Fibroblast of lung (primary cell): ENCODE measurements around the gene POLR2M. TPM values are rescaled to one million over a fixed set of nuclear protein-coding genes. Genes with fewer than 3 reads are reported as not detected.

Source experiments
- DNase-seq, 2 donors: peaks; one replicate each; pipeline versions ENCODE4 v3.0.0 to v3.0.0-alpha.2; 2010; ENCODE audit warnings: low read depth in 2 of 2
- H2AFZ ChIP-seq: 2 replicates; pipeline ENCODE4 v1.5.1; 2012; ENCODE audit warnings: low read length, control low read depth, inconsistent platforms
- H3K27ac ChIP-seq: 2 replicates; pipeline ENCODE4 v1.5.1; 2011; ENCODE audit warnings: low read length, control low read depth; ENCODE audit not compliant: insufficient read depth
- H3K27me3 ChIP-seq: 2 replicates; pipeline ENCODE4 v1.5.1; 2011; ENCODE audit warnings: mild to moderate bottlenecking, low read length; ENCODE audit not compliant: control insufficient read depth, insufficient read depth
- H3K36me3 ChIP-seq: 2 replicates; pipeline ENCODE4 v1.5.1; 2011; ENCODE audit warnings: low read length; ENCODE audit not compliant: control insufficient read depth, insufficient read depth
- H3K4me1 ChIP-seq: 2 replicates; pipeline ENCODE4 v1.5.1; 2011; ENCODE audit warnings: low read length; ENCODE audit not compliant: control insufficient read depth, insufficient read depth; ENCODE audit errors: extremely low read depth
- H3K4me2 ChIP-seq: 2 replicates; pipeline ENCODE4 v1.5.1; 2011; ENCODE audit warnings: low read length, control low read depth; ENCODE audit not compliant: insufficient read depth; ENCODE audit errors: extremely low read depth
- H3K4me3 ChIP-seq, 4 experiments: fragments of 200-600 bp in 1 of 4; sonication (generic) in 1 of 4; replicated peaks in 1 of 4; 2 replicates each; pipeline ENCODE4 v1.5.1; 2011 to 2016; ENCODE audit warnings: low read length in 4 of 4, low read depth in 3 of 4, mild to moderate bottlenecking in 3 of 4, control low read depth in 2 of 4, inconsistent platforms in 1 of 4, mixed read lengths in 1 of 4; ENCODE audit not compliant: insufficient read depth in 1 of 4; ENCODE audit errors: control extremely low read depth in 1 of 4
- H3K79me2 ChIP-seq: 2 replicates; pipeline ENCODE4 v1.5.1; 2012; ENCODE audit warnings: mild to moderate bottlenecking, low read length, inconsistent platforms; ENCODE audit not compliant: control insufficient read depth, insufficient read depth
- H3K9ac ChIP-seq: 2 replicates; pipeline ENCODE4 v1.5.1; 2011; ENCODE audit warnings: mild to moderate bottlenecking, low read length, control low read depth; ENCODE audit not compliant: insufficient read depth
- H3K9me3 ChIP-seq: 2 replicates; pipeline ENCODE4 v1.5.1; 2012; ENCODE audit warnings: low read depth, low read length; ENCODE audit not compliant: control insufficient read depth, insufficient read depth
- H4K20me1 ChIP-seq: 2 replicates; pipeline ENCODE4 v1.5.1; 2011; ENCODE audit warnings: low read length; ENCODE audit not compliant: control insufficient read depth, insufficient read depth; ENCODE audit errors: extremely low read depth
- EZH2 ChIP-seq: IDR thresholded peaks from 2 replicates; pipeline ENCODE4 v1.5.1; 2012; ENCODE audit warnings: low read length, control low read depth, mild to moderate bottlenecking; ENCODE audit errors: missing control alignments
- polyA plus RNA-seq, 2 donors: library from polyadenylated mRNA; depleted of rRNA in 1 of 2; stranded (reverse) in 1 of 2; unstranded in 1 of 2; fragments of >200 nt; gene quantifications; 2 replicates each; pipeline ENCODE4 v1.2.1, GENCODE V29; 2011 to 2012; ENCODE audit warnings: missing spikeins in 1 of 2
- total RNA-seq: library from RNA; depleted of rRNA; stranded (reverse); fragments of >200 nt; gene quantifications from 2 replicates; pipeline ENCODE4 v1.2.1, GENCODE V29; 2014
- TF ChIP-seq, protein P1 (sequence below), 2 donors: IDR thresholded peaks in 1 of 2; conservative IDR thresholded peaks in 1 of 2; 1 replicate in 1 of 2; 2 replicates in 1 of 2; pipeline ENCODE4 v1.5.1; 2011 to 2012; ENCODE audit warnings: low read length in 2 of 2, control low read depth in 1 of 2, inconsistent platforms in 1 of 2, low read depth in 1 of 2, mild to moderate bottlenecking in 1 of 2

The POLR2M gene
- total and polyA plus RNA-seq, 2 donors (not counting 1 experiment from before 2014, with no cell fraction given) = 70.8 to 287 TPM

DNA sequence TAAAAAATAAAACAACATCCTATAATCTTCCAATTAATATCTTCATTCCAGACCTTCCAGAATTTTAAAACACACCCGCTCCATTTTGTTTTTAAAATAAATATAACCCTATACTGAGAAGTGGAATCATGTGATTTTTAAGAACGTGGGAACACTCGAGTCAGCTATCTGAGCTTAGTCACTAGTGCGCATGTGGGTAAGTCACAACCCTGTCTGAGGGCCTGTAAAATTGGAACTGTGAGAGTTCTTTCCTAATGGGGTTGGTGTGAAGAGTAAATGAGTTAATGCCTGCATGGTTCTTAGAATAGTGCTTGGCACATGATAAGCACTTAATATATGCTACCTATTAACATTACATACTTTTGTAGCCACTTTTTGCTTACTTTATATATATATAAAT is 19.9 kb upstream of the POLR2M start:
- H3K4me2 ChIP-seq = no peak overlapping the region
- DNase-seq = no peak
- H3K27me3 ChIP-seq = no peaks in the 10 kb centered on the region
- H3K4me1 ChIP-seq = no peaks in the 10 kb centered on the region
- TF ChIP-seq, protein P1, sequence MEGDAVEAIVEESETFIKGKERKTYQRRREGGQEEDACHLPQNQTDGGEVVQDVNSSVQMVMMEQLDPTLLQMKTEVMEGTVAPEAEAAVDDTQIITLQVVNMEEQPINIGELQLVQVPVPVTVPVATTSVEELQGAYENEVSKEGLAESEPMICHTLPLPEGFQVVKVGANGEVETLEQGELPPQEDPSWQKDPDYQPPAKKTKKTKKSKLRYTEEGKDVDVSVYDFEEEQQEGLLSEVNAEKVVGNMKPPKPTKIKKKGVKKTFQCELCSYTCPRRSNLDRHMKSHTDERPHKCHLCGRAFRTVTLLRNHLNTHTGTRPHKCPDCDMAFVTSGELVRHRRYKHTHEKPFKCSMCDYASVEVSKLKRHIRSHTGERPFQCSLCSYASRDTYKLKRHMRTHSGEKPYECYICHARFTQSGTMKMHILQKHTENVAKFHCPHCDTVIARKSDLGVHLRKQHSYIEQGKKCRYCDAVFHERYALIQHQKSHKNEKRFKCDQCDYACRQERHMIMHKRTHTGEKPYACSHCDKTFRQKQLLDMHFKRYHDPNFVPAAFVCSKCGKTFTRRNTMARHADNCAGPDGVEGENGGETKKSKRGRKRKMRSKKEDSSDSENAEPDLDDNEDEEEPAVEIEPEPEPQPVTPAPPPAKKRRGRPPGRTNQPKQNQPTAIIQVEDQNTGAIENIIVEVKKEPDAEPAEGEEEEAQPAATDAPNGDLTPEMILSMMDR (conservative IDR thresholded peaks at IDR 0.05 in 1 of 2, IDR thresholded peaks at IDR 0.05 in 1 of 2; ENCODE audit: low read depth in 1 of 2, low read length in 2 of 2) = no peak
- TF ChIP-seq EZH2 = no peak
- H3K79me2 ChIP-seq = no peaks in the 10 kb centered on the region
- H4K20me1 ChIP-seq = no peaks in the 10 kb centered on the region
- no peak overlapping the region for H2AFZ ChIP-seq
- no peaks in the 10 kb centered on the region for H3K9me3 ChIP-seq
- no peaks in the 10 kb centered on the region for H3K36me3 ChIP-seq
- H3K27ac ChIP-seq = no peak overlapping the region
- no peak overlapping the region for H3K4me3 ChIP-seq
- H3K9ac ChIP-seq = no peak overlapping the region

- Histone ChIP-seq H2AFZ (no peak overlapping the region), H3K9me3 (no peaks in the 10 kb centered on the region), H3K9ac (no peak overlapping the region), H3K4me3 (no peak overlapping the region), H3K27ac (no peak overlapping the region), H3K79me2 (no peaks in the 10 kb centered on the region), H3K4me2 (no peak overlapping the region), H3K4me1 (no peaks in the 10 kb centered on the region), H4K20me1 (no peaks in the 10 kb centered on the region), H3K27me3 (no peaks in the 10 kb centered on the region), H3K36me3 (no peaks in the 10 kb centered on the region)
- no peak for DNase-seq
- TF ChIP-seq, protein P1 (conservative IDR thresholded peaks at IDR 0.05 in 1 of 2, IDR thresholded peaks at IDR 0.05 in 1 of 2; ENCODE audit: low read depth in 1 of 2, low read length in 2 of 2) = no peak
- TF ChIP-seq EZH2 = no peak
These were observed 16.1 kb upstream of the POLR2M start for GRCh38 chr15:57690341-57690966.

DNA sequence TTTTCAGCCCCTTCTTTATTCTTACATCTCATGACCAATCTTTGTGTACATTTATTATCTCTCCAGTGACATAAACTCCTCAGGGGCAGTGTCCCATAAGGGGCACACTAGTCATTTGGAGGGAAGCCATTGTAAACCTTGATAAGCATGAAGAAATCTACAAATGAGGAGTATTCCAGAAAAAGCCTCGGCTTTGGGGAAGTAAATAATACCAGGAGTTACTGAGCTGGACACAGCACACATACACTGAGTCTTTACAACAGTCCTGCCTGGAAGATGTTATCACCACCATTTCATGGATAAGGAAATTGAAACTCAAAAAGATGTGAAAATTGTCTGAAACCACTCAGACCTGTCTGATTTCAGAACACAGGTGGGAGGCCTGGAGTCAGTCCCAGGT is 15.4 kb upstream of the POLR2M start:
- no peak overlapping the region for H3K4me2 ChIP-seq
- no peak for DNase-seq
- no peak overlapping the region for H3K9ac ChIP-seq
- no peaks in the 10 kb centered on the region for H3K36me3 ChIP-seq
- no peaks in the 10 kb centered on the region for H3K79me2 ChIP-seq
- TF ChIP-seq, protein P1 (conservative IDR thresholded peaks at IDR 0.05 in 1 of 2, IDR thresholded peaks at IDR 0.05 in 1 of 2; ENCODE audit: low read depth in 1 of 2, low read length in 2 of 2) = no peak
- TF ChIP-seq EZH2 = no peak
- H3K27ac ChIP-seq = no peak overlapping the region
- H4K20me1 ChIP-seq = no peaks in the 10 kb centered on the region
- no peak overlapping the region for H3K4me3 ChIP-seq
- no peaks in the 10 kb centered on the region for H3K4me1 ChIP-seq
- no peaks in the 10 kb centered on the region for H3K9me3 ChIP-seq
- no peak overlapping the region for H2AFZ ChIP-seq
- H3K27me3 ChIP-seq = no peaks in the 10 kb centered on the region
